Renal cortical epithelial cell (primary cell): Measurements from ENCODE around the gene TYROBP. TPM values are rescaled to one million over a fixed set of nuclear protein-coding genes. Genes with fewer than 3 reads are reported as not detected.
"Not testable (repeated sequence)": the region's sequence is repeated elsewhere in the genome, so short reads cannot be mapped to it uniquely, and the experiment has no call there.

ENCODE experiments used
- DNase-seq: peaks from one replicate; pipeline ENCODE4 v3.0.0-alpha.2; 2011; ENCODE audit warnings: low read depth
- total RNA-seq: library from RNA; depleted of rRNA; stranded (reverse); fragments of >200 nt; gene quantifications from 2 replicates; pipeline ENCODE4 v1.2.3, GENCODE V29; 2014

Gene TYROBP
- total RNA-seq, 1 donor from 2014 or later: not detected

- DNase-seq: no peak
These were observed 36.5 kb downstream of the TYROBP start for GRCh38 chr19:35871611-35872010.

GRCh38 chr19:35870798-35871197 lies 37.3 kb downstream of the TYROBP start:
- no peak for DNase-seq

GRCh38 chr19:35870124-35870736 lies 37.9 kb downstream of the TYROBP start:
- DNase-seq: not testable (repeated sequence)

GRCh38 chr19:35869327-35870123 lies 38.6 kb downstream of the TYROBP start:
- peak; percentile 32 for DNase-seq

GRCh38 chr19:35868823-35869326 lies 39.2 kb downstream of the TYROBP start:
- DNase-seq: no peak

- DNase-seq: no peak
These were observed 39.8 kb downstream of the TYROBP start, which contains the start of gene APLP1 for GRCh38 chr19:35868172-35868822. TSS of gene APLP1 (plus strand) at chr19:35868574. CDS start at chr19:35868637, 63 bp downstream.

GRCh38 chr19:35863018-35863417 lies 45.1 kb downstream of the TYROBP start:
- DNase-seq: no peak

- DNase-seq: no peak
These were observed 45.6 kb downstream of the TYROBP start for GRCh38 chr19:35862528-35862927.

- DNase-seq: no peak
These were observed 46.4 kb downstream of the TYROBP start for GRCh38 chr19:35861640-35862160.

GRCh38 chr19:35860818-35861639 lies 47.1 kb downstream of the TYROBP start:
- no peak for DNase-seq

- DNase-seq: no peak
These were observed 47.7 kb downstream of the TYROBP start for GRCh38 chr19:35860436-35860817.

GRCh38 chr19:35859414-35859813 lies 48.7 kb downstream of the TYROBP start:
- DNase-seq: no peak

GRCh38 chr19:35858311-35858710 lies 49.8 kb downstream of the TYROBP start:
- DNase-seq: no peak

- DNase-seq: no peak
These were observed 51.4 kb downstream of the TYROBP start, which contains the start of gene KIRREL2 for GRCh38 chr19:35856546-35857149. TSS of gene KIRREL2 (plus strand) at chr19:35856911. CDS start at chr19:35857120, 209 bp downstream.

Other genes starting within 250 kb of the TYROBP start
- gene UPK1A, start 241.8 kb downstream of the TYROBP start, total RNA-seq: not detected in 2 replicates
- gene ZBTB32, start 203.7 kb downstream of the TYROBP start, total RNA-seq: not detected in 2 replicates
- gene KMT2B, start 190.3 kb downstream of the TYROBP start, total RNA-seq: 4.2 and 26.3 TPM in 2 replicates
- gene IGFLR1, start 165.8 kb downstream of the TYROBP start, total RNA-seq: 0.52 and 1.8 TPM in 2 replicates
- 5.6 and 7.2 TPM in 2 replicates for gene U2AF1L4, start 162.9 kb downstream of the TYROBP start, total RNA-seq
- 23.5 and 24.7 TPM in 2 replicates for gene PSENEN, start 162.6 kb downstream of the TYROBP start, total RNA-seq
- gene LIN37, start 159.7 kb downstream of the TYROBP start, total RNA-seq: 2.6 and 6.4 TPM in 2 replicates
- 0.52 and 0.65 TPM in 2 replicates for gene HSPB6, start 151.3 kb downstream of the TYROBP start, total RNA-seq
- 4.0 and 7.7 TPM in 2 replicates for gene PROSER3, start 150.1 kb downstream of the TYROBP start, total RNA-seq
- 0.17 and 5.1 TPM in 2 replicates for gene ARHGAP33, start 132.7 kb downstream of the TYROBP start, total RNA-seq
- gene PRODH2, start 95.5 kb downstream of the TYROBP start, total RNA-seq: 0.20 TPM in 1 of 2 replicates, not detected in the other
- not detected in 2 replicates for gene NPHS1, start 55.8 kb downstream of the TYROBP start, total RNA-seq
- not detected in 2 replicates for gene KIRREL2, start 51.4 kb downstream of the TYROBP start, total RNA-seq
- gene APLP1, start 39.7 kb downstream of the TYROBP start, total RNA-seq: 0.52 and 2.9 TPM in 2 replicates
- gene NFKBID, start 7.8 kb downstream of the TYROBP start, total RNA-seq: 4.2 and 8.7 TPM in 2 replicates
- not detected in 2 replicates for gene HCST, start 5.8 kb downstream of the TYROBP start, total RNA-seq
- 0.52 and 6.3 TPM in 2 replicates for gene LRFN3, start 28.1 kb upstream of the TYROBP start, total RNA-seq
- 9.4 and 10.4 TPM in 2 replicates for gene SDHAF1, start 86.9 kb upstream of the TYROBP start, total RNA-seq
- gene SYNE4, start 100.5 kb upstream of the TYROBP start, total RNA-seq: 1.0 and 4.5 TPM in 2 replicates
- gene ALKBH6, start 105.9 kb upstream of the TYROBP start, total RNA-seq: 10.6 and 11.8 TPM in 2 replicates
- 1.2 and 15.2 TPM in 2 replicates for gene CLIP3, start 124.6 kb upstream of the TYROBP start, total RNA-seq
- gene THAP8, start 146.0 kb upstream of the TYROBP start, total RNA-seq: 3.3 and 3.5 TPM in 2 replicates
- 0.70 and 3.0 TPM in 2 replicates for gene WDR62, start 146.6 kb upstream of the TYROBP start, total RNA-seq
- gene OVOL3, start 202.8 kb upstream of the TYROBP start, total RNA-seq: not detected in 2 replicates
- 38.2 and 49.5 TPM in 2 replicates for gene POLR2I, start 206.6 kb upstream of the TYROBP start, total RNA-seq
- 228 and 291 TPM in 2 replicates for gene TBCB, start 207.2 kb upstream of the TYROBP start, total RNA-seq
- 338 and 474 TPM in 2 replicates for gene CAPNS1, start 231.8 kb upstream of the TYROBP start, total RNA-seq
- 1.1 and 2.8 TPM in 2 replicates for gene COX7A1, start 244.2 kb upstream of the TYROBP start, total RNA-seq